Left colon (tissue), 2 donors: Measurements from ENCODE around the gene ERFL. TPM values are rescaled to one million over a fixed set of nuclear protein-coding genes. Genes with fewer than 3 reads are reported as not detected.
"Not testable (repeated sequence)": the region's sequence is repeated elsewhere in the genome, so short reads cannot be mapped to it uniquely, and the experiment has no call there.

Experiments
- ATAC-seq: fragments of 200-7000 bp; cut with Tn5 transposase; one replicate; pipeline ENCODE4 v1.9.1; 2020; ENCODE audit warnings: mild to moderate bottlenecking, moderate library complexity
- DNase-seq, 2 donors: peaks; one replicate each; pipeline ENCODE4 v3.0.0-alpha.2; 2020
- intact Hi-C, 2 donors: fragments of 100-400 bp; cut with DNase I in 1 of 2; cut with micrococcal nuclease in 1 of 2; formaldehyde crosslinking; loops; one replicate each; pipeline versions ENCODE4 v1.11.2 to v1.14.0; 2022; cut with DNase I, micrococcal nuclease
- total RNA-seq, 2 donors: library from RNA; stranded (reverse); fragmentation: NEBNext Ultra II Directional; extraction: Animal tissue kit (Norgen Biotek cat#: 25700); gene quantifications; one replicate each; pipeline ENCODE4 v1.2.1, GENCODE V29; 2021
- donor health status: DM: no; HTN: no; CAD: no.
- donor health status: DM: yes; HTN: yes; CAD: no.

Gene ERFL
- total RNA-seq, 2 donors from 2014 or later, result 1.1 to 1.7 TPM

GRCh38 chr19:41889896-41890295 lies 38.4 kb downstream of the ERFL start:
- intact Hi-C loops, result no loop called here
- ATAC-seq, result no peak

GRCh38 chr19:41888926-41889325 lies 39.3 kb downstream of the ERFL start:
- intact Hi-C loops, result no loop called here

More at GRCh38 chr19:41889896-41890295, 38.4 kb downstream of the ERFL start:
- no peak for DNase-seq

GRCh38 chr19:41887711-41888382 lies 40.4 kb downstream of the ERFL start:
- DNase-seq (peak; percentile 73 to 79), ATAC-seq (peak; percentile 39)
- intact Hi-C loops, result no loop called here

More at GRCh38 chr19:41888926-41889325, 39.3 kb downstream of the ERFL start:
- no peak for ATAC-seq
- DNase-seq, result no peak

- ATAC-seq, result no peak
- intact Hi-C loops, result no loop called here
- DNase-seq, result peak in 1 of 2 donors; percentile 41
Observed at GRCh38 chr19:41886761-41887710, 41.2 kb downstream of the ERFL start.

GRCh38 chr19:41883821-41884733 lies 44.2 kb downstream of the ERFL start:
- ATAC-seq (peak; percentile 88), DNase-seq (peak; percentile 96)
- intact Hi-C loops, result no loop called here

- intact Hi-C loops, result no loop called here
- ATAC-seq (peak; percentile 1), DNase-seq (peak in 1 of 2 donors; percentile 24)
Observed at GRCh38 chr19:41883463-41883820, 44.8 kb downstream of the ERFL start.

- intact Hi-C loops, result no loop called here
- ATAC-seq (peak; percentile 33), DNase-seq (peak; percentile 63 to 79)
Observed at GRCh38 chr19:41882568-41883462, 45.4 kb downstream of the ERFL start, which contains the start of gene ARHGEF1. Gene ARHGEF1 (plus strand): TSS chr19:41883184. CDS start chr19:41888083, 4,899 bp downstream.

GRCh38 chr19:41880329-41880708 lies 47.9 kb downstream of the ERFL start:
- intact Hi-C loops, result no loop called here
- DNase-seq, result no peak
- ATAC-seq, result no peak

- DNase-seq (no peak), ATAC-seq (no peak)
- intact Hi-C loops, result loop anchor here (10.0 kb wide), 2 partner anchors 55 to 75 kb away; partner anchors contain the start of gene RABAC1 (in 1 of the 2)
Observed at GRCh38 chr19:41879670-41880328, 48.5 kb downstream of the ERFL start.

- DNase-seq, result no peak
- intact Hi-C loops, result loop anchor here (10.0 kb wide), 2 partner anchors 56 to 76 kb away; partner anchors contain the start of gene RABAC1 (in 1 of the 2)
- no peak for ATAC-seq
Observed at GRCh38 chr19:41879080-41879479, 49.2 kb downstream of the ERFL start.

- no peak for DNase-seq
- no peak for ATAC-seq
- intact Hi-C loops, result loop anchor here (10.0 kb wide), 2 partner anchors 57 to 77 kb away; partner anchors contain the start of gene RABAC1 (in 1 of the 2)
Observed at GRCh38 chr19:41877916-41878905, 50.0 kb downstream of the ERFL start.

GRCh38 chr19:41876847-41877832 lies 51.1 kb downstream of the ERFL start, which contains the start of gene CD79A:
Gene CD79A (plus strand): TSS chr19:41877279. CDS start chr19:41877305, 26 bp downstream.
- peak; percentile 24 to 54 for DNase-seq
- ATAC-seq, result no peak
- intact Hi-C loops, result loop anchor here (10.0 kb wide), 2 partner anchors 58 to 78 kb away; partner anchors contain the start of gene RABAC1 (in 1 of the 2)

GRCh38 chr19:41875973-41876372 lies 52.3 kb downstream of the ERFL start:
- DNase-seq, ATAC-seq: not testable (repeated sequence)
- intact Hi-C loops, result loop anchor here (10.0 kb wide), 2 partner anchors 59 to 79 kb away; partner anchors contain the start of gene RABAC1 (in 1 of the 2)
